Measurements from ENCODE around the gene NTM. TPM values are rescaled to one million over a fixed set of nuclear protein-coding genes. Genes with fewer than 3 reads are reported as not detected.

The NTM gene
- total RNA-seq, 2 experiments from 2014 or later: not detected

GRCh38 chr11:131672191-131672590 is 301.8 kb downstream of the NTM start:
- no peak for DNase-seq
- Mint-ChIP-seq H3K4me3 (no peak overlapping the region), H3K27ac (no peak overlapping the region), H3K27me3 (peaks cover 1% of the 10 kb centered on the region), H3K9me3 (no peaks in the 10 kb centered on the region), H3K36me3 (ENCODE audit: low read depth) (no peaks in the 10 kb centered on the region), H3K4me1 (ENCODE audit: low read depth) (no peaks in the 10 kb centered on the region)
- CTCF ChIA-PET: no interaction called here
- intact Hi-C loops (cut with micrococcal nuclease): loop anchor here (5.0 kb wide), 2 partner anchors 605 to 750 kb away; no protein-coding TSS in a partner anchor
- POLR2A ChIA-PET: no interaction called here
- no peak for TF ChIP-seq CTCF (IDR thresholded peaks at IDR 0.05)
- no peak for ATAC-seq

- ChIA-PET CTCF (interaction anchor here (0.6 to 2.7 kb wide), 31 partner anchors 8 to 1314 kb away, joined by 3 to 23 read pairs (median 4); partner anchors contain the start of gene SNX19), POLR2A (no interaction called here)
- H3K4me3 Mint-ChIP-seq: no peak overlapping the region
- H3K9me3 Mint-ChIP-seq: no peaks in the 10 kb centered on the region
- TF ChIP-seq CTCF (IDR thresholded peaks at IDR 0.05): peak; percentile 93
- peak; percentile 69 for DNase-seq
- H3K36me3 Mint-ChIP-seq (ENCODE audit: low read depth): no peaks in the 10 kb centered on the region
- H3K27me3 Mint-ChIP-seq: peaks cover 1% of the 10 kb centered on the region
- intact Hi-C loops (cut with micrococcal nuclease): loop anchor here (5.0 kb wide), 2 partner anchors 607 to 752 kb away; no protein-coding TSS in a partner anchor
- no peaks in the 10 kb centered on the region for H3K4me1 Mint-ChIP-seq (ENCODE audit: low read depth)
- no peak overlapping the region for H3K27ac Mint-ChIP-seq
- peak; percentile 79 for ATAC-seq
Observed at GRCh38 chr11:131674051-131674755, 303.8 kb downstream of the NTM start.

- no peak for TF ChIP-seq CTCF (IDR thresholded peaks at IDR 0.05)
- Mint-ChIP-seq H3K4me1 (ENCODE audit: low read depth) (no peaks in the 10 kb centered on the region), H3K4me3 (no peak overlapping the region), H3K36me3 (ENCODE audit: low read depth) (no peaks in the 10 kb centered on the region), H3K9me3 (no peaks in the 10 kb centered on the region), H3K27me3 (peaks cover 1% of the 10 kb centered on the region), H3K27ac (no peak overlapping the region)
- intact Hi-C loops (cut with micrococcal nuclease): no loop called here
- ChIA-PET CTCF (interaction anchor here (1.0 to 2.7 kb wide), 15 partner anchors 11 to 759 kb away, joined by 3 to 23 read pairs (median 6); partner anchors contain the start of gene SNX19), POLR2A (no interaction called here)
- ATAC-seq (no peak), DNase-seq (no peak)
Observed at GRCh38 chr11:131675121-131675888, 304.9 kb downstream of the NTM start.

- no peak for TF ChIP-seq CTCF (IDR thresholded peaks at IDR 0.05)
- no peaks in the 10 kb centered on the region for H3K36me3 Mint-ChIP-seq (ENCODE audit: low read depth)
- peaks cover 1% of the 10 kb centered on the region for H3K27me3 Mint-ChIP-seq
- H3K9me3 Mint-ChIP-seq: no peaks in the 10 kb centered on the region
- no peaks in the 10 kb centered on the region for H3K4me1 Mint-ChIP-seq (ENCODE audit: low read depth)
- H3K4me3 Mint-ChIP-seq: no peak overlapping the region
- ChIA-PET CTCF (interaction anchor here (0.7 to 2.1 kb wide), 4 partner anchors 9 to 17 kb away, joined by 3 to 7 read pairs (median 6); no protein-coding TSS in a partner anchor), POLR2A (no interaction called here)
- H3K27ac Mint-ChIP-seq: no peak overlapping the region
- ATAC-seq: no peak
- intact Hi-C loops (cut with micrococcal nuclease): no loop called here
- no peak for DNase-seq
Observed at GRCh38 chr11:131677828-131678470, 307.5 kb downstream of the NTM start.
